Liver (tissue), 9 donors: ENCODE results near the gene RTN4IP1. TPM values are rescaled to one million over a fixed set of nuclear protein-coding genes. Genes with fewer than 3 reads are reported as not detected.

ENCODE experiments used
- DNase-seq: peaks from one replicate; pipeline ENCODE4 v3.0.0-alpha.2; 2017; ENCODE audit warnings: low spot score
- H3K27ac ChIP-seq, 2 donors: one replicate each; pipeline ENCODE4 v1.7.0; 2013; ENCODE audit warnings: inconsistent platforms in 2 of 2, low read length in 2 of 2, control low read depth in 1 of 2, low read depth in 1 of 2, mild to moderate bottlenecking in 1 of 2
- H3K27me3 ChIP-seq, 4 donors: one replicate each; pipeline versions ENCODE4 v1.6.1 to v1.7.0; 2013; ENCODE audit warnings: low read length in 3 of 4, inconsistent platforms in 1 of 4, mild to moderate bottlenecking in 1 of 4, moderate library complexity in 1 of 4; ENCODE audit not compliant: control insufficient read depth in 4 of 4, insufficient read depth in 4 of 4
- H3K36me3 ChIP-seq, 4 donors: one replicate each; pipeline versions ENCODE4 v1.6.1 to v1.7.0; 2013; ENCODE audit warnings: low read length in 3 of 4, mild to moderate bottlenecking in 3 of 4, low read depth in 1 of 4, moderate library complexity in 1 of 4; ENCODE audit not compliant: control insufficient read depth in 4 of 4, insufficient read depth in 3 of 4
- H3K4me1 ChIP-seq, 4 donors: one replicate each; pipeline versions ENCODE4 v1.6.1 to v1.7.0; 2013; ENCODE audit warnings: low read length in 3 of 4, mild to moderate bottlenecking in 3 of 4, moderate library complexity in 1 of 4; ENCODE audit not compliant: control insufficient read depth in 4 of 4, insufficient read depth in 4 of 4
- H3K4me3 ChIP-seq, 3 donors: one replicate each; pipeline versions ENCODE4 v1.6.1 to v1.7.0; 2013; ENCODE audit warnings: low read length in 3 of 3, control low read depth in 1 of 3, low read depth in 1 of 3, mild to moderate bottlenecking in 1 of 3
- H3K9ac ChIP-seq, 2 donors: one replicate each; pipeline ENCODE4 v1.7.0; 2013; ENCODE audit warnings: low read length in 2 of 2, mild to moderate bottlenecking in 2 of 2, moderate library complexity in 2 of 2, control low read depth in 1 of 2, low read depth in 1 of 2
- H3K9me3 ChIP-seq, 4 donors: one replicate each; pipeline versions ENCODE4 v1.6.1 to v1.7.0; 2013; ENCODE audit warnings: low read length in 3 of 4; ENCODE audit not compliant: control insufficient read depth in 4 of 4
- EGR1 ChIP-seq, 2 donors: IDR thresholded peaks; 2 replicates each; pipeline ENCODE4 v1.6.1; 2016 to 2018; ENCODE audit warnings: antibody characterized with exemption in 2 of 2, low read depth in 2 of 2
- FOXA1 ChIP-seq: IDR thresholded peaks from 2 replicates; pipeline ENCODE4 v1.6.1; 2016; ENCODE audit warnings: antibody characterized with exemption
- FOXA2 ChIP-seq: IDR thresholded peaks from 2 replicates; pipeline ENCODE4 v1.6.1; 2016; ENCODE audit warnings: antibody characterized with exemption
- GABPA ChIP-seq, 2 donors: IDR thresholded peaks in 1 of 2; conservative IDR thresholded peaks in 1 of 2; 2 replicates each; pipeline ENCODE4 v1.6.1; 2016; ENCODE audit warnings: antibody characterized with exemption in 2 of 2, mild to moderate bottlenecking in 1 of 2, moderate library complexity in 1 of 2
- HNF4A ChIP-seq, 2 donors: conservative IDR thresholded peaks; 2 replicates each; pipeline ENCODE4 v1.6.1; 2016; ENCODE audit warnings: antibody characterized with exemption in 2 of 2, mild to moderate bottlenecking in 2 of 2
- HNF4G ChIP-seq: IDR thresholded peaks from 2 replicates; pipeline ENCODE4 v1.6.1; 2016; ENCODE audit warnings: antibody characterized with exemption
- JUND ChIP-seq, 2 donors: IDR thresholded peaks; 2 replicates each; pipeline ENCODE4 v1.6.1; 2016; ENCODE audit warnings: antibody characterized with exemption in 2 of 2
- MAX ChIP-seq: IDR thresholded peaks from 2 replicates; pipeline ENCODE4 v1.6.1; 2016; ENCODE audit warnings: antibody characterized with exemption
- NR2F2 ChIP-seq: IDR thresholded peaks from 2 replicates; pipeline ENCODE4 v1.6.1; 2016; ENCODE audit warnings: antibody characterized with exemption
- RAD21 ChIP-seq, 2 donors: IDR thresholded peaks; 2 replicates each; pipeline ENCODE4 v1.6.1; 2016; ENCODE audit warnings: antibody characterized with exemption in 2 of 2, mild to moderate bottlenecking in 2 of 2
- RXRA ChIP-seq, 2 donors: IDR thresholded peaks; 2 replicates each; pipeline ENCODE4 v1.6.1; 2017 to 2018; ENCODE audit warnings: antibody characterized with exemption in 2 of 2, mild to moderate bottlenecking in 1 of 2
- SP1 ChIP-seq: IDR thresholded peaks from 2 replicates; pipeline ENCODE4 v1.6.1; 2018; ENCODE audit warnings: antibody characterized with exemption, mild to moderate bottlenecking
- YY1 ChIP-seq: IDR thresholded peaks from 2 replicates; pipeline ENCODE4 v1.6.1; 2016; ENCODE audit warnings: antibody characterized with exemption, mild to moderate bottlenecking
- whole genome bisulfite sequencing: extraction: QIAGEN DNeasy Blood & Tissue Kit; methylation state at CpG from one replicate; pipeline ENCODE4 v1.1.7; 2013; 5-methylcytosine and 5-hydroxymethylcytosine counted together
- polyA plus RNA-seq, 2 donors: library from polyadenylated mRNA; stranded (reverse) in 1 of 2; unstranded in 1 of 2; fragments of 200-250 nt in 1 of 2; fragments of >200 nt in 1 of 2; fragmentation: Nextera tagmentation in 1 of 2; extraction: Ambion mirVana in 1 of 2; gene quantifications; one replicate each; pipeline versions ENCODE4 v1.2.1 to v1.2.3, GENCODE V29; 2013 to 2015
- total RNA-seq, 2 donors: library from RNA; depleted of rRNA; stranded (reverse); fragments of >200 nt; gene quantifications; one replicate each; pipeline ENCODE4 v1.2.3, GENCODE V29; 2014
- TF ChIP-seq, protein P1 (sequence below): IDR thresholded peaks from 2 replicates; pipeline ENCODE4 v1.6.1; 2016; ENCODE audit warnings: antibody characterized with exemption
- TF ChIP-seq, protein P2 (sequence below): fragments of 150-350 bp; IDR thresholded peaks from 2 replicates; pipeline ENCODE4 v1.5.1; 2017; ENCODE audit warnings: improper control_type of control experiment, low read depth, low read length; ENCODE audit not compliant: missing input control
- donor health status: healthy.
- donor health status: healthy.
- donor health status: healthy.
- donor health status: healthy.
- donor health status: healthy.

Gene RTN4IP1
- total and polyA plus RNA-seq, 4 donors: 3.7 to 6.9 (median 4.6) TPM

- Histone ChIP-seq H3K4me1 (no peaks in the 10 kb centered on the region), H3K4me3 (no peak overlapping the region), H3K36me3 (peaks cover 0 to 9% (median 5%) of the 10 kb centered on the region in 4 donors), H3K9me3 (no peaks in the 10 kb centered on the region), H3K9ac (no peak overlapping the region), H3K27me3 (no peaks in the 10 kb centered on the region), H3K27ac (no peak overlapping the region)
- WGBS: 84% methylated on average over 3 of the region's 3 CpGs
- DNase-seq: no peak
- no peak for TF ChIP-seq GABPA (IDR thresholded peaks at IDR 0.05 in 1 of 2, conservative IDR thresholded peaks at IDR 0.05 in 1 of 2)
- no peak for TF ChIP-seq HNF4A (conservative IDR thresholded peaks at IDR 0.05)
- no peak for TF ChIP-seq FOXA1
- TF ChIP-seq, protein P1, sequence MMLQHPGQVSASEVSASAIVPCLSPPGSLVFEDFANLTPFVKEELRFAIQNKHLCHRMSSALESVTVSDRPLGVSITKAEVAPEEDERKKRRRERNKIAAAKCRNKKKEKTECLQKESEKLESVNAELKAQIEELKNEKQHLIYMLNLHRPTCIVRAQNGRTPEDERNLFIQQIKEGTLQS: no peak
- TF ChIP-seq FOXA2: no peak
- no peak for TF ChIP-seq RXRA (IDR thresholded peaks at IDR 0.05)
- TF ChIP-seq YY1: no peak
- no peak for TF ChIP-seq MAX
- no peak for TF ChIP-seq NR2F2
- TF ChIP-seq RAD21 (IDR thresholded peaks at IDR 0.05): no peak
- no peak for TF ChIP-seq EGR1 (IDR thresholded peaks at IDR 0.05; ENCODE audit: low read depth in 2 of 2)
- TF ChIP-seq, protein P2, sequence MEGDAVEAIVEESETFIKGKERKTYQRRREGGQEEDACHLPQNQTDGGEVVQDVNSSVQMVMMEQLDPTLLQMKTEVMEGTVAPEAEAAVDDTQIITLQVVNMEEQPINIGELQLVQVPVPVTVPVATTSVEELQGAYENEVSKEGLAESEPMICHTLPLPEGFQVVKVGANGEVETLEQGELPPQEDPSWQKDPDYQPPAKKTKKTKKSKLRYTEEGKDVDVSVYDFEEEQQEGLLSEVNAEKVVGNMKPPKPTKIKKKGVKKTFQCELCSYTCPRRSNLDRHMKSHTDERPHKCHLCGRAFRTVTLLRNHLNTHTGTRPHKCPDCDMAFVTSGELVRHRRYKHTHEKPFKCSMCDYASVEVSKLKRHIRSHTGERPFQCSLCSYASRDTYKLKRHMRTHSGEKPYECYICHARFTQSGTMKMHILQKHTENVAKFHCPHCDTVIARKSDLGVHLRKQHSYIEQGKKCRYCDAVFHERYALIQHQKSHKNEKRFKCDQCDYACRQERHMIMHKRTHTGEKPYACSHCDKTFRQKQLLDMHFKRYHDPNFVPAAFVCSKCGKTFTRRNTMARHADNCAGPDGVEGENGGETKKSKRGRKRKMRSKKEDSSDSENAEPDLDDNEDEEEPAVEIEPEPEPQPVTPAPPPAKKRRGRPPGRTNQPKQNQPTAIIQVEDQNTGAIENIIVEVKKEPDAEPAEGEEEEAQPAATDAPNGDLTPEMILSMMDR: no peak
Observed at GRCh38 chr6:106618324-106618723, 11.0 kb downstream of the RTN4IP1 start.

DNA sequence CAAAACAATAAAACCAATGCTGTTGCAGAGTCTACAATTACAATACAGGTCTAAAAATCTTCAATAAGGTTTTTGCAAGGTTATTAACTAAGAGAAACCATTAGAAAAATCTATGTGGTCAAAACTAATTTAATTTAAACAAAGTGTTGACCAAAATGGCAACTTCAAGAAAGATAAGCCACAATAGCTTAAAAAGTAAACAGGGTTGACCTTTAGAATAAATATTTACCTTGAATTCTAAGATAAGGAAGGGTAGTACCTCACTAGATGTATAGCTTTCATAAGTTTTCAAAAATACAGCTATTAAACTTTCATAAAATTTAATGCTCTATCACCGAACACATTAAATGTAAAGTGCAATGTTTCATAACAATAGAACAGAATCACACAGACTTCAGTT, 11.4 kb downstream of the RTN4IP1 start:
- H3K27me3 ChIP-seq: no peaks in the 10 kb centered on the region
- TF ChIP-seq HNF4A (conservative IDR thresholded peaks at IDR 0.05) (no peak), MAX (no peak), RAD21 (IDR thresholded peaks at IDR 0.05) (no peak), FOXA1 (no peak), GABPA (IDR thresholded peaks at IDR 0.05 in 1 of 2, conservative IDR thresholded peaks at IDR 0.05 in 1 of 2) (no peak), HNF4G (no peak), JUND (IDR thresholded peaks at IDR 0.05) (no peak)
- WGBS: 90% methylated on average over 1 of the region's 1 CpG
- no peak overlapping the region for H3K4me3 ChIP-seq
- DNase-seq: no peak
- H3K4me1 ChIP-seq: no peaks in the 10 kb centered on the region
- H3K27ac ChIP-seq: no peak overlapping the region
- peaks cover 0 to 9% (median 5%) of the 10 kb centered on the region in 4 donors for H3K36me3 ChIP-seq
- no peak overlapping the region for H3K9ac ChIP-seq
- H3K9me3 ChIP-seq: no peaks in the 10 kb centered on the region

DNA sequence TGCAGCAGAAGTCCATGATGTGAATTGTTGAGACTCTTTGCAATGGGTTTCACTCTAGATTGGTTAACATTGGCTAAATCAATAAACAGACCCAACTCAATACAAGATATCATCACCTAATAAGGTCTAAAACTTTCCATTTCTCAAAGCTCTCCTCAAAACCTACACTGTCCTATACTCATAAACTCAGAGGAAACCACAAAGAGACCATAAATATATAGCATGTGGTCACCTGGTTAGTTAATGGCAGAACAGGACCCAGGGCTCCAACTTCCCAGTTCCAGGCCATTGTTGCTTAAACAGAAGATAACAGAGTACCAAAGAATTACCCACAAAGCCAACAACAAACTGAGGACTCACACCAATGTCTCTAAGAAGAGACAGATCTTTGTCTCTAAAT, 12.0 kb downstream of the RTN4IP1 start:
- H3K36me3 ChIP-seq: peaks cover 0 to 7% (median 5%) of the 10 kb centered on the region in 4 donors
- no peak overlapping the region for H3K9ac ChIP-seq
- no peak for TF ChIP-seq YY1
- no peak for TF ChIP-seq RXRA (IDR thresholded peaks at IDR 0.05)
- no peak for TF ChIP-seq HNF4G
- TF ChIP-seq SP1: no peak
- no peaks in the 10 kb centered on the region for H3K9me3 ChIP-seq
- no peak overlapping the region for H3K27ac ChIP-seq
- no peaks in the 10 kb centered on the region for H3K27me3 ChIP-seq
- no peak for DNase-seq
- H3K4me1 ChIP-seq: no peaks in the 10 kb centered on the region
- H3K4me3 ChIP-seq: no peak overlapping the region
